ENCODE results near the gene TIMMDC1. TPM values are rescaled to one million over a fixed set of nuclear protein-coding genes. Genes with fewer than 3 reads are reported as not detected.

Gene TIMMDC1
- total and polyA plus RNA-seq, 9 of the 15 experiments (the other 6 are each of a cell fraction or from before 2014, with no cell fraction given): 62.1 to 226 (median 86.6) TPM

GRCh38 chr3:119463171-119464169 is 34.9 kb upstream of the TIMMDC1 start, which contains the start of gene TMEM39A (continued):
- TF ChIP-seq ZNF644 (tag; IDR thresholded peaks at IDR 0.05; ENCODE audit: low read depth) (0 out of 2 replicates have a peak, but pooled peaks have one; percentile 54), ZFX (CRISPR knock-in tag; IDR thresholded peaks at IDR 0.05) (peak; percentile 60; the same call in 1 of the 2 replicates), ETV1 (tag; conservative IDR thresholded peaks at IDR 0.05; ENCODE audit: low read depth) (peak; percentile 92), HOXB6 (CRISPR knock-in tag; IDR thresholded peaks at IDR 0.05; ENCODE audit: borderline replicate concordance) (no peak), SIN3A (IDR thresholded peaks at IDR 0.05; ENCODE audit: borderline replicate concordance in 2 of 2, control insufficient read depth in 1 of 2, low read depth in 2 of 2, low read length in 2 of 2) (peak; percentile 67 to 88; a peak in 3 of 4 replicates), EZH2 (IDR thresholded peaks at IDR 0.05; ENCODE audit: borderline replicate concordance, low read depth, low read length) (no peak), MTA1 (IDR thresholded peaks at IDR 0.05; ENCODE audit: borderline replicate concordance) (peak; percentile 99), ZNF324 (CRISPR knock-in tag; IDR thresholded peaks at IDR 0.05) (no peak), HES1 (IDR thresholded peaks at IDR 0.05; ENCODE audit: low read depth) (no peak), GTF2E2 (tag; IDR thresholded peaks at IDR 0.05) (peak; percentile 69; the same call in 1 of the 2 replicates), XRCC4 (IDR thresholded peaks at IDR 0.05; ENCODE audit: extremely low read depth, insufficient read depth, insufficient read length) (no peak), NCOR1 (IDR thresholded peaks at IDR 0.05) (peak; percentile 25), ATF1 (CRISPR knock-in tag; IDR thresholded peaks at IDR 0.05) (peak; percentile 96), ATF1 (tag; IDR thresholded peaks at IDR 0.05) (peak; percentile 99), ZBTB49 (CRISPR knock-in tag; IDR thresholded peaks at IDR 0.05; ENCODE audit: borderline replicate concordance) (no peak), TFAP4 (CRISPR knock-in tag; IDR thresholded peaks at IDR 0.05; ENCODE audit: borderline replicate concordance) (peak; percentile 96), JUN (IDR thresholded peaks at IDR 0.05; ENCODE audit: borderline replicate concordance, low read depth, low read length) (peak; percentile 66; the same call in 1 of the 2 replicates), JUN (CRISPR knock-in tag; IDR thresholded peaks at IDR 0.05; ENCODE audit: borderline replicate concordance) (no peak), NBN (IDR thresholded peaks at IDR 0.05; ENCODE audit: low read depth) (0 out of 2 replicates have a peak, but pooled peaks have one; percentile 35), EGR1 (conservative IDR thresholded peaks at IDR 0.05) (peak; percentile 76)
